Pancreas (tissue), 10 donors: ENCODE measurements around the gene NFIC. TPM values are rescaled to one million over a fixed set of nuclear protein-coding genes. Genes with fewer than 3 reads are reported as not detected.
A peak's percentile ranks its signal among the peaks of the same experiment; 100 is the strongest.

ENCODE experiments used
- ATAC-seq, 4 donors: fragments of 200-7000 bp; cut with Tn5 transposase; one replicate each; pipeline versions ENCODE4 v1.8.0 to v1.9.1; 2020; ENCODE audit warnings: mild to moderate bottlenecking in 4 of 4, moderate library complexity in 4 of 4
- DNase-seq, 6 donors: peaks; one replicate each; pipeline ENCODE4 v3.0.0-alpha.2; 2020
- FAIRE-seq: peaks from 2 replicates; lab custom pipeline; 2012; peaks lifted over from hg19 to GRCh38; lab: Jason Lieb, UNC
- H3K27ac ChIP-seq, 4 donors: fragments of 200-600 bp; sonication (generic); 1 replicate in 3 of 4; 2 replicates in 1 of 4; pipeline versions ENCODE4 v1.5.0 to v1.8.0; 2020
- H3K27me3 ChIP-seq, 4 donors: fragments of 200-600 bp; one replicate each; pipeline ENCODE4 v1.8.0; 2021
- H3K36me3 ChIP-seq, 3 donors: fragments of 200-600 bp; sonication (generic) in 1 of 3; one replicate each; pipeline versions ENCODE4 v1.5.0 to v1.8.0; 2020 to 2021
- H3K4me1 ChIP-seq, 3 donors: fragments of 200-600 bp; one replicate each; pipeline ENCODE4 v1.8.0; 2021
- H3K4me3 ChIP-seq, 4 donors: fragments of 200-600 bp; sonication (generic) in 2 of 4; one replicate each; pipeline versions ENCODE4 v1.5.0 to v1.8.0; 2020 to 2021
- H3K9me3 ChIP-seq, 4 donors: fragments of 200-600 bp; one replicate each; pipeline ENCODE4 v1.8.0; 2021
- CTCF ChIP-seq, 4 donors: fragments of 200-600 bp; sonication (generic) in 3 of 4; IDR thresholded peaks; one replicate each; pipeline versions ENCODE4 v1.5.0 to v1.8.0; 2021; ENCODE audit warnings: antibody characterized with exemption in 4 of 4
- WGBS, 2 donors: extraction: QIAGEN DNeasy Blood & Tissue Kit; methylation state at CpG; one replicate each; pipeline ENCODE4 v1.1.7; 2013; 5-methylcytosine and 5-hydroxymethylcytosine counted together
- intact Hi-C, 3 donors: fragments of 100-400 bp; cut with DNase I; formaldehyde crosslinking; loops; one replicate each; pipeline versions ENCODE4 v1.11.1 to v1.14.2; 2022
- polyA plus RNA-seq, 2 donors: library from polyadenylated mRNA; stranded (reverse); fragments of 200-250 nt; gene quantifications; one replicate each; pipeline ENCODE4 v1.2.3, GENCODE V29; 2013
- total RNA-seq, 6 donors: library from RNA; stranded (reverse); fragmentation: NEBNext Ultra II Directional in 4 of 6; extraction: Animal tissue kit (Norgen Biotek cat#: 25700) in 4 of 6; gene quantifications; one replicate each; pipeline versions ENCODE4 v1.2.1 to v1.2.4, GENCODE V29; 2021 to 2023
- donor health status: healthy with polysubstance abuse.
- donor health status: DM: no; HTN: no; CAD: no; lungs with moderate emphysema.
- donor health status: DM: no; HTN: no; CAD: no.
- donor health status: control.
- donor health status: control.
- donor health status: Bipolar disorder and iron deficiency.
- donor health status: DM: yes; HTN: yes; CAD: no.
- donor health status: DM: no; HTN: no; CAD: no.
- donor health status: DM: no; HTN: no; CAD: no.
- donor health status: DM: yes; HTN: yes; CAD: no.

NFIC gene
- total and polyA plus RNA-seq, 8 donors: 21.3 to 203 (median 115) TPM

GRCh38 chr19:3482507-3483225 is 116.3 kb downstream of the NFIC start:
- Histone ChIP-seq H3K4me1 (no peaks in the 10 kb centered on the region), H3K9me3 (no peaks in the 10 kb centered on the region), H3K36me3 (no peaks in the 10 kb centered on the region), H3K27me3 (peaks cover 0 to 5% (median 0%) of the 10 kb centered on the region in 4 donors), H3K27ac (no peak overlapping the region), H3K4me3 (peak overlapping the region in 1 of 4 donors; percentile 12)
- ATAC-seq: no peak
- WGBS, 2 donors: 57 to 67% methylated on average over 39 to 49 of the region's 49 CpGs
- FAIRE-seq: no peak
- intact Hi-C loops: no loop called here
- DNase-seq: peak in 3 of 6 donors; percentile 55 to 68 (median 68)
- TF ChIP-seq CTCF (IDR thresholded peaks at IDR 0.05): no peak

GRCh38 chr19:3483226-3483628 is 116.8 kb downstream of the NFIC start, which contains the start of gene SMIM44:
TSS of gene SMIM44 (minus strand) at chr19:3483441. CDS start at chr19:3483403, 38 bp downstream.
- Histone ChIP-seq H3K36me3 (no peaks in the 10 kb centered on the region), H3K27ac (no peak within 1 kb of the TSS), H3K9me3 (no peaks in the 10 kb centered on the region), H3K4me1 (no peaks in the 10 kb centered on the region), H3K27me3 (peaks cover 0 to 5% (median 0%) of the 10 kb centered on the region in 4 donors), H3K4me3 (peak within 1 kb of the TSS in 1 of 4 donors; percentile 12)
- 61 to 65% methylated on average over 20 to 33 of the region's 33 CpGs for WGBS, 2 donors
- FAIRE-seq (no peak), DNase-seq (peak in 1 of 6 donors; percentile 76), ATAC-seq (no peak)
- TF ChIP-seq CTCF (IDR thresholded peaks at IDR 0.05): no peak
- intact Hi-C loops: no loop called here

GRCh38 chr19:3491396-3492119 is 125.2 kb downstream of the NFIC start:
- H3K36me3 ChIP-seq: peaks cover 0 to 22% (median 0%) of the 10 kb centered on the region in 3 donors
- no peak for TF ChIP-seq CTCF (IDR thresholded peaks at IDR 0.05)
- no peak overlapping the region for H3K27ac ChIP-seq
- no peak overlapping the region for H3K4me3 ChIP-seq
- no peaks in the 10 kb centered on the region for H3K4me1 ChIP-seq
- no peaks in the 10 kb centered on the region for H3K9me3 ChIP-seq
- intact Hi-C loops: no loop called here
- no peak for FAIRE-seq
- H3K27me3 ChIP-seq: no peaks in the 10 kb centered on the region
- no peak for ATAC-seq
- whole genome bisulfite sequencing, 2 donors: 96% methylated on average over 55 of the region's 55 CpGs
- DNase-seq: peak in 1 of 6 donors; percentile 35

GRCh38 chr19:3492131-3492839 is 125.9 kb downstream of the NFIC start:
- FAIRE-seq: no peak
- Histone ChIP-seq H3K27me3 (no peaks in the 10 kb centered on the region), H3K36me3 (peaks cover 0 to 22% (median 0%) of the 10 kb centered on the region in 3 donors), H3K4me1 (no peaks in the 10 kb centered on the region), H3K9me3 (no peaks in the 10 kb centered on the region), H3K4me3 (no peak overlapping the region), H3K27ac (no peak overlapping the region)
- TF ChIP-seq CTCF (IDR thresholded peaks at IDR 0.05): no peak
- WGBS, 2 donors: 95% methylated on average over 43 to 45 of the region's 45 CpGs
- no peak for DNase-seq
- intact Hi-C loops: no loop called here
- ATAC-seq: no peak
